Skeletal muscle satellite cell (primary cell): ENCODE data around the gene SREBF1.

Source experiments
- H3K27me3 ChIP-seq: 2 replicates; pipeline ENCODE4 v1.7.0; 2013; ENCODE audit warnings: low read length; ENCODE audit not compliant: control insufficient read depth, insufficient read depth
- H3K36me3 ChIP-seq: 2 replicates; pipeline ENCODE4 v1.7.0; 2013; ENCODE audit warnings: mild to moderate bottlenecking, control low read depth, low read length; ENCODE audit not compliant: insufficient read depth
- H3K4me1 ChIP-seq: 2 replicates; pipeline ENCODE4 v1.7.0; 2013; ENCODE audit warnings: low read length; ENCODE audit not compliant: control insufficient read depth, insufficient read depth
- H3K4me2 ChIP-seq: 2 replicates; pipeline ENCODE4 v1.7.0; 2013; ENCODE audit warnings: mild to moderate bottlenecking, low read length
- H3K4me3 ChIP-seq: 2 replicates; pipeline ENCODE4 v1.7.0; 2013; ENCODE audit warnings: low read length
- H3K9ac ChIP-seq: 2 replicates; pipeline ENCODE4 v1.7.0; 2013; ENCODE audit warnings: mild to moderate bottlenecking, low read depth, low read length, moderate library complexity
- H3K9me3 ChIP-seq: replicated peaks from 2 replicates; pipeline ENCODE4 v1.7.0; 2013; ENCODE audit warnings: mild to moderate bottlenecking, control low read depth, low read length

The SREBF1 gene

GRCh38 chr17:17826942-17827785 lies 9.6 kb downstream of the SREBF1 start:
- H3K36me3 ChIP-seq = peaks cover 12% of the 10 kb centered on the region
- H3K27me3 ChIP-seq = no peaks in the 10 kb centered on the region
- no peak overlapping the region for H3K4me2 ChIP-seq
- no peak overlapping the region for H3K9ac ChIP-seq
- H3K4me3 ChIP-seq = no peak overlapping the region
- H3K9me3 ChIP-seq = no peaks in the 10 kb centered on the region
- H3K4me1 ChIP-seq = peaks cover 36% of the 10 kb centered on the region

- H3K36me3 ChIP-seq = peaks cover 12% of the 10 kb centered on the region
- H3K9me3 ChIP-seq = no peaks in the 10 kb centered on the region
- H3K4me3 ChIP-seq = no peak overlapping the region
Observed at GRCh38 chr17:17826342-17826713, 10.5 kb downstream of the SREBF1 start.

GRCh38 chr17:17824783-17825614 lies 11.8 kb downstream of the SREBF1 start:
- Histone ChIP-seq H3K4me2 (no peak overlapping the region), H3K4me3 (no peak overlapping the region), H3K4me1 (peaks cover 44% of the 10 kb centered on the region), H3K9me3 (no peaks in the 10 kb centered on the region), H3K9ac (no peak overlapping the region), H3K36me3 (peaks cover 9% of the 10 kb centered on the region), H3K27me3 (no peaks in the 10 kb centered on the region)

More at GRCh38 chr17:17826342-17826713, 10.5 kb downstream of the SREBF1 start:
- H3K4me2 ChIP-seq = no peak overlapping the region
- H3K27me3 ChIP-seq = no peaks in the 10 kb centered on the region
- no peak overlapping the region for H3K9ac ChIP-seq
- peaks cover 39% of the 10 kb centered on the region for H3K4me1 ChIP-seq

- Histone ChIP-seq H3K4me3 (peak overlapping the region; percentile 57), H3K27me3 (no peaks in the 10 kb centered on the region), H3K9me3 (no peaks in the 10 kb centered on the region), H3K4me2 (peak overlapping the region; percentile 75), H3K36me3 (peaks cover 9% of the 10 kb centered on the region), H3K4me1 (peaks cover 52% of the 10 kb centered on the region), H3K9ac (peak overlapping the region; percentile 56)
Observed at GRCh38 chr17:17824119-17824782, 12.5 kb downstream of the SREBF1 start.

- H3K9me3 ChIP-seq = no peaks in the 10 kb centered on the region
- peaks cover 16% of the 10 kb centered on the region for H3K36me3 ChIP-seq
- H3K4me2 ChIP-seq = peak overlapping the region; percentile 90
- H3K4me3 ChIP-seq = peak overlapping the region; percentile 66
- peaks cover 52% of the 10 kb centered on the region for H3K4me1 ChIP-seq
- no peaks in the 10 kb centered on the region for H3K27me3 ChIP-seq
- H3K9ac ChIP-seq = peak overlapping the region; percentile 56
Observed at GRCh38 chr17:17823433-17824118, 13.2 kb downstream of the SREBF1 start.

- no peak overlapping the region for H3K9ac ChIP-seq
- H3K4me3 ChIP-seq = peak overlapping the region; percentile 66
- peak overlapping the region; percentile 90 for H3K4me2 ChIP-seq
- no peaks in the 10 kb centered on the region for H3K9me3 ChIP-seq
- H3K27me3 ChIP-seq = no peaks in the 10 kb centered on the region
- H3K4me1 ChIP-seq = peaks cover 52% of the 10 kb centered on the region
- peaks cover 22% of the 10 kb centered on the region for H3K36me3 ChIP-seq
Observed at GRCh38 chr17:17822616-17823015, 14.2 kb downstream of the SREBF1 start.

GRCh38 chr17:17822189-17822588 lies 14.6 kb downstream of the SREBF1 start:
- Histone ChIP-seq H3K4me2 (peak overlapping the region; percentile 90), H3K27me3 (no peaks in the 10 kb centered on the region), H3K9ac (no peak overlapping the region), H3K9me3 (no peaks in the 10 kb centered on the region), H3K36me3 (peaks cover 25% of the 10 kb centered on the region), H3K4me3 (no peak overlapping the region), H3K4me1 (peaks cover 52% of the 10 kb centered on the region)

GRCh38 chr17:17820463-17821158 lies 16.2 kb downstream of the SREBF1 start:
- no peaks in the 10 kb centered on the region for H3K9me3 ChIP-seq
- no peaks in the 10 kb centered on the region for H3K27me3 ChIP-seq
- peaks cover 48% of the 10 kb centered on the region for H3K4me1 ChIP-seq
- no peak overlapping the region for H3K9ac ChIP-seq
- H3K4me2 ChIP-seq = no peak overlapping the region
- no peak overlapping the region for H3K4me3 ChIP-seq
- peaks cover 26% of the 10 kb centered on the region for H3K36me3 ChIP-seq

- no peak overlapping the region for H3K4me2 ChIP-seq
- peaks cover 29% of the 10 kb centered on the region for H3K36me3 ChIP-seq
- H3K27me3 ChIP-seq = no peaks in the 10 kb centered on the region
- H3K9me3 ChIP-seq = no peaks in the 10 kb centered on the region
- peaks cover 42% of the 10 kb centered on the region for H3K4me1 ChIP-seq
- no peak overlapping the region for H3K9ac ChIP-seq
- H3K4me3 ChIP-seq = no peak overlapping the region
Observed at GRCh38 chr17:17820046-17820445, 16.7 kb downstream of the SREBF1 start.

- Histone ChIP-seq H3K27me3 (no peaks in the 10 kb centered on the region), H3K9ac (no peak overlapping the region), H3K4me1 (peaks cover 38% of the 10 kb centered on the region), H3K4me2 (no peak overlapping the region), H3K36me3 (peaks cover 34% of the 10 kb centered on the region), H3K9me3 (no peaks in the 10 kb centered on the region), H3K4me3 (no peak overlapping the region)
Observed at GRCh38 chr17:17819561-17819995, 17.2 kb downstream of the SREBF1 start.
